ENCODE measurements around the gene IRAG1. TPM values are rescaled to one million over a fixed set of nuclear protein-coding genes. Genes with fewer than 3 reads are reported as not detected.

IRAG1 gene
- total and polyA plus RNA-seq, 2 of the 13 experiments (the other 11 are each of a cell fraction or from before 2014, with no cell fraction given): 0.13 to 0.20 TPM

GRCh38 chr11:10735481-10736475, 42.2 kb upstream of the IRAG1 start (continued):
- TF ChIP-seq, protein P1, sequence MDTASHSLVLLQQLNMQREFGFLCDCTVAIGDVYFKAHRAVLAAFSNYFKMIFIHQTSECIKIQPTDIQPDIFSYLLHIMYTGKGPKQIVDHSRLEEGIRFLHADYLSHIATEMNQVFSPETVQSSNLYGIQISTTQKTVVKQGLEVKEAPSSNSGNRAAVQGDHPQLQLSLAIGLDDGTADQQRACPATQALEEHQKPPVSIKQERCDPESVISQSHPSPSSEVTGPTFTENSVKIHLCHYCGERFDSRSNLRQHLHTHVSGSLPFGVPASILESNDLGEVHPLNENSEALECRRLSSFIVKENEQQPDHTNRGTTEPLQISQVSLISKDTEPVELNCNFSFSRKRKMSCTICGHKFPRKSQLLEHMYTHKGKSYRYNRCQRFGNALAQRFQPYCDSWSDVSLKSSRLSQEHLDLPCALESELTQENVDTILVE (CRISPR knock-in tag; IDR thresholded peaks at IDR 0.05): 0 out of 2 replicates have a peak, but pooled peaks have one; percentile 38
- peak; percentile 57; the same call in 1 of the 2 replicates for TF ChIP-seq ZNF331 (CRISPR knock-in tag; IDR thresholded peaks at IDR 0.05)
- TF ChIP-seq ZNF30 (CRISPR knock-in tag; IDR thresholded peaks at IDR 0.05): no peak
- no peak for TF ChIP-seq RAD51 (IDR thresholded peaks at IDR 0.05; ENCODE audit: borderline replicate concordance)
- TF ChIP-seq ZMYM2 (CRISPR knock-in tag; IDR thresholded peaks at IDR 0.05): no peak
- peak; percentile 37; the same call in 1 of the 2 replicates for TF ChIP-seq ERF (CRISPR knock-in tag; IDR thresholded peaks at IDR 0.05)
- TF ChIP-seq FOXP1 (IDR thresholded peaks at IDR 0.05): no peak
- no peak for TF ChIP-seq FOXP1 (CRISPR knock-in tag; IDR thresholded peaks at IDR 0.05)
- no peak for TF ChIP-seq MTERF4 (CRISPR knock-in tag; IDR thresholded peaks at IDR 0.05)
- peak; percentile 20; the same call in 1 of the 2 replicates for TF ChIP-seq RARA (CRISPR knock-in tag; IDR thresholded peaks at IDR 0.05)
- TF ChIP-seq ZNF883 (CRISPR knock-in tag; IDR thresholded peaks at IDR 0.05; ENCODE audit: not compliant biosample characterization): no peak
- TF ChIP-seq CENPX (CRISPR knock-in tag; IDR thresholded peaks at IDR 0.05): no peak
- TF ChIP-seq, protein P2, sequence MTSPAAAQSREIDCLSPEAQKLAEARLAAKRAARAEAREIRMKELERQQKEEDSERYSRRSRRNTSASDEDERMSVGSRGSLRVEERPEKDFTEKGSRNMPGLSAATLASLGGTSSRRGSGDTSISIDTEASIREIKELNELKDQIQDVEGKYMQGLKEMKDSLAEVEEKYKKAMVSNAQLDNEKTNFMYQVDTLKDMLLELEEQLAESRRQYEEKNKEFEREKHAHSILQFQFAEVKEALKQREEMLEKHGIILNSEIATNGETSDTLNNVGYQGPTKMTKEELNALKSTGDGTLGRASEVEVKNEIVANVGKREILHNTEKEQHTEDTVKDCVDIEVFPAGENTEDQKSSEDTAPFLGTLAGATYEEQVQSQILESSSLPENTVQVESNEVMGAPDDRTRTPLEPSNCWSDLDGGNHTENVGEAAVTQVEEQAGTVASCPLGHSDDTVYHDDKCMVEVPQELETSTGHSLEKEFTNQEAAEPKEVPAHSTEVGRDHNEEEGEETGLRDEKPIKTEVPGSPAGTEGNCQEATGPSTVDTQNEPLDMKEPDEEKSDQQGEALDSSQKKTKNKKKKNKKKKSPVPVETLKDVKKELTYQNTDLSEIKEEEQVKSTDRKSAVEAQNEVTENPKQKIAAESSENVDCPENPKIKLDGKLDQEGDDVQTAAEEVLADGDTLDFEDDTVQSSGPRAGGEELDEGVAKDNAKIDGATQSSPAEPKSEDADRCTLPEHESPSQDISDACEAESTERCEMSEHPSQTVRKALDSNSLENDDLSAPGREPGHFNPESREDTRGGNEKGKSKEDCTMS (CRISPR knock-in tag; conservative IDR thresholded peaks at IDR 0.05): no peak
- peak; percentile 44; the same call in 1 of the 2 replicates for TF ChIP-seq SPEN (CRISPR knock-in tag; IDR thresholded peaks at IDR 0.05; ENCODE audit: low read depth)
- TF ChIP-seq ZNF329 (CRISPR knock-in tag; IDR thresholded peaks at IDR 0.05; ENCODE audit: low read depth): no peak
- no peak for TF ChIP-seq MXD3 (CRISPR knock-in tag; IDR thresholded peaks at IDR 0.05)
- peak; percentile 78 for TF ChIP-seq REPIN1 (CRISPR knock-in tag; IDR thresholded peaks at IDR 0.05; ENCODE audit: borderline replicate concordance, low read depth)
- no peak for TF ChIP-seq SOX5 (CRISPR knock-in tag; IDR thresholded peaks at IDR 0.05; ENCODE audit: borderline replicate concordance)
- no peak for TF ChIP-seq PCBP2 (optimal IDR thresholded peaks at IDR 0.05; ENCODE audit: low read depth, low read length, poor library complexity, severe bottlenecking)
- TF ChIP-seq NCOA2 (CRISPR knock-in tag; IDR thresholded peaks at IDR 0.05): no peak
- TF ChIP-seq U2AF1 (optimal IDR thresholded peaks at IDR 0.05; ENCODE audit: low read depth, low read length): no peak
- no peak for TF ChIP-seq ARNT (IDR thresholded peaks at IDR 0.05)
- no peak for TF ChIP-seq TIGD3 (CRISPR knock-in tag; IDR thresholded peaks at IDR 0.05; ENCODE audit: borderline replicate concordance)
- peak; percentile 45; the same call in 1 of the 2 replicates for TF ChIP-seq ZFX (CRISPR knock-in tag; IDR thresholded peaks at IDR 0.05; ENCODE audit: low read depth)
- TF ChIP-seq ZSCAN31 (CRISPR knock-in tag; IDR thresholded peaks at IDR 0.05; ENCODE audit: low read depth): no peak
